IgD-negative memory B cell (primary cell): Measurements from ENCODE around the gene CCRL2. TPM values are rescaled to one million over a fixed set of nuclear protein-coding genes. Genes with fewer than 3 reads are reported as not detected.
A peak's percentile ranks its signal among the peaks of the same experiment; 100 is the strongest.
"Not testable (repeated sequence)": the region's sequence is repeated elsewhere in the genome, so short reads cannot be mapped to it uniquely, and the experiment has no call there.

Source experiments
- H3K27ac Mint-ChIP-seq, 3 donors: one replicate each; pipeline ENCODE4 v1.8.0; 2020 to 2022; ENCODE audit warnings: mild to moderate bottlenecking in 3 of 3, mixed read lengths in 3 of 3, moderate library complexity in 1 of 3
- H3K27me3 Mint-ChIP-seq: one replicate; pipeline ENCODE4 v1.8.0; 2021; ENCODE audit warnings: mixed read lengths
- H3K36me3 Mint-ChIP-seq: one replicate; pipeline ENCODE4 v1.8.0; 2020; ENCODE audit warnings: mild to moderate bottlenecking, mixed read lengths
- H3K4me1 Mint-ChIP-seq, 3 donors: one replicate each; pipeline ENCODE4 v1.8.0; 2020 to 2022; ENCODE audit warnings: mixed read lengths in 3 of 3, mild to moderate bottlenecking in 1 of 3
- H3K4me3 Mint-ChIP-seq, 4 donors: one replicate each; pipeline ENCODE4 v1.8.0; 2020 to 2022; ENCODE audit warnings: mild to moderate bottlenecking in 4 of 4, mixed read lengths in 4 of 4, moderate library complexity in 3 of 4
- H3K9me3 Mint-ChIP-seq, 3 donors: one replicate each; pipeline ENCODE4 v1.8.0; 2020 to 2021; ENCODE audit warnings: mixed read lengths in 3 of 3, mild to moderate bottlenecking in 1 of 3
- polyA plus RNA-seq: library from polyadenylated mRNA; unstranded; fragments of 300-500 nt; fragmentation: Illumina TruSeq; gene quantifications from one replicate; pipeline ENCODE4 v1.2.3, GENCODE V29; 2021

The CCRL2 gene
- polyA plus RNA-seq, 1 donor from 2014 or later = 1.3 TPM

GRCh38 chr3:46393011-46393410 is 14.0 kb upstream of the CCRL2 start:
- H3K4me1 Mint-ChIP-seq = peaks cover 8 to 20% (median 8%) of the 10 kb centered on the region in 3 donors
- no peak overlapping the region for H3K27ac Mint-ChIP-seq
- no peaks in the 10 kb centered on the region for H3K27me3 Mint-ChIP-seq
- H3K9me3 Mint-ChIP-seq = no peaks in the 10 kb centered on the region
- H3K36me3 Mint-ChIP-seq = peaks cover 2% of the 10 kb centered on the region
- H3K4me3 Mint-ChIP-seq = no peak overlapping the region

GRCh38 chr3:46393554-46394434 is 13.3 kb upstream of the CCRL2 start:
- Mint-ChIP-seq H3K27me3 (no peaks in the 10 kb centered on the region), H3K4me1 (peaks cover 8 to 20% (median 8%) of the 10 kb centered on the region in 3 donors), H3K27ac (peak overlapping the region in 1 of 3 donors; percentile 45), H3K9me3 (no peaks in the 10 kb centered on the region), H3K36me3 (peaks cover 2% of the 10 kb centered on the region), H3K4me3 (no peak overlapping the region)

GRCh38 chr3:46395210-46395661 is 11.8 kb upstream of the CCRL2 start:
- no peak overlapping the region for H3K4me3 Mint-ChIP-seq
- H3K36me3 Mint-ChIP-seq = peaks cover 2% of the 10 kb centered on the region
- peak overlapping the region in 1 of 3 donors; percentile 50 for H3K27ac Mint-ChIP-seq
- H3K4me1 Mint-ChIP-seq = peaks cover 8 to 20% (median 8%) of the 10 kb centered on the region in 3 donors
- no peaks in the 10 kb centered on the region for H3K27me3 Mint-ChIP-seq
- H3K9me3 Mint-ChIP-seq = no peaks in the 10 kb centered on the region

GRCh38 chr3:46395766-46396530 is 11.1 kb upstream of the CCRL2 start:
- Mint-ChIP-seq H3K9me3 (no peaks in the 10 kb centered on the region), H3K36me3 (peaks cover 2% of the 10 kb centered on the region), H3K27me3 (no peaks in the 10 kb centered on the region), H3K4me1 (peaks cover 8 to 20% (median 8%) of the 10 kb centered on the region in 3 donors), H3K4me3 (peak overlapping the region in 1 of 4 donors; percentile 30), H3K27ac (peak overlapping the region in 1 of 3 donors; percentile 50)

GRCh38 chr3:46397111-46397510 is 9.9 kb upstream of the CCRL2 start:
- peak overlapping the region in 1 of 3 donors; percentile 67 for H3K27ac Mint-ChIP-seq
- H3K27me3 Mint-ChIP-seq = no peaks in the 10 kb centered on the region
- peak overlapping the region in 1 of 4 donors; percentile 73 for H3K4me3 Mint-ChIP-seq
- H3K9me3 Mint-ChIP-seq = no peaks in the 10 kb centered on the region
- H3K4me1 Mint-ChIP-seq = peaks cover 8 to 20% (median 8%) of the 10 kb centered on the region in 3 donors
- peaks cover 2% of the 10 kb centered on the region for H3K36me3 Mint-ChIP-seq

GRCh38 chr3:46398186-46398955 is 8.7 kb upstream of the CCRL2 start:
- Mint-ChIP-seq H3K4me1 (peaks cover 8 to 20% (median 8%) of the 10 kb centered on the region in 3 donors), H3K4me3 (no peak overlapping the region), H3K9me3 (peaks cover 2 to 4% (median 3%) of the 10 kb centered on the region in 3 donors), H3K27me3 (peaks cover 3% of the 10 kb centered on the region), H3K27ac (no peak overlapping the region), H3K36me3 (no peaks in the 10 kb centered on the region)

- peaks cover 8 to 20% (median 8%) of the 10 kb centered on the region in 3 donors for H3K4me1 Mint-ChIP-seq
- H3K4me3 Mint-ChIP-seq = no peak overlapping the region
Measured at GRCh38 chr3:46399098-46399497, 8.0 kb upstream of the CCRL2 start.

GRCh38 chr3:46399557-46399956 is 7.5 kb upstream of the CCRL2 start:
- Mint-ChIP-seq H3K4me3 (no peak overlapping the region), H3K27ac (no peak overlapping the region), H3K9me3 (peaks cover 2 to 4% (median 3%) of the 10 kb centered on the region in 3 donors), H3K36me3 (no peaks in the 10 kb centered on the region), H3K4me1 (peaks cover 6 to 20% (median 8%) of the 10 kb centered on the region in 3 donors), H3K27me3 (peaks cover 5% of the 10 kb centered on the region)

More at GRCh38 chr3:46399098-46399497, 8.0 kb upstream of the CCRL2 start:
- peaks cover 2 to 4% (median 3%) of the 10 kb centered on the region in 3 donors for H3K9me3 Mint-ChIP-seq
- no peak overlapping the region for H3K27ac Mint-ChIP-seq
- H3K36me3 Mint-ChIP-seq = no peaks in the 10 kb centered on the region
- H3K27me3 Mint-ChIP-seq = peaks cover 5% of the 10 kb centered on the region

GRCh38 chr3:46400000-46400734 is 6.9 kb upstream of the CCRL2 start:
- H3K4me1 Mint-ChIP-seq = peaks cover 6 to 19% (median 8%) of the 10 kb centered on the region in 3 donors
- no peak overlapping the region for H3K4me3 Mint-ChIP-seq
- peaks cover 2 to 4% (median 3%) of the 10 kb centered on the region in 3 donors for H3K9me3 Mint-ChIP-seq
- no peak overlapping the region for H3K27ac Mint-ChIP-seq
- no peaks in the 10 kb centered on the region for H3K36me3 Mint-ChIP-seq
- H3K27me3 Mint-ChIP-seq = peaks cover 5% of the 10 kb centered on the region

GRCh38 chr3:46400846-46401245 is 6.2 kb upstream of the CCRL2 start:
- Mint-ChIP-seq H3K4me3 (no peak overlapping the region), H3K27me3 (peaks cover 5% of the 10 kb centered on the region), H3K36me3 (no peaks in the 10 kb centered on the region), H3K9me3 (peaks cover 2 to 4% (median 3%) of the 10 kb centered on the region in 3 donors), H3K27ac (no peak overlapping the region), H3K4me1 (peaks cover 6 to 13% (median 8%) of the 10 kb centered on the region in 3 donors)

- H3K4me1 Mint-ChIP-seq = peaks cover 4 to 11% (median 8%) of the 10 kb centered on the region in 3 donors
- no peaks in the 10 kb centered on the region for H3K36me3 Mint-ChIP-seq
- H3K27me3 Mint-ChIP-seq = peaks cover 5% of the 10 kb centered on the region
- peaks cover 2 to 4% (median 3%) of the 10 kb centered on the region in 3 donors for H3K9me3 Mint-ChIP-seq
- H3K27ac Mint-ChIP-seq = no peak overlapping the region
- H3K4me3 Mint-ChIP-seq = no peak overlapping the region
Measured at GRCh38 chr3:46401579-46401978, 5.5 kb upstream of the CCRL2 start.

GRCh38 chr3:46402902-46403301 is 4.2 kb upstream of the CCRL2 start:
- H3K36me3 Mint-ChIP-seq, H3K9me3 Mint-ChIP-seq, H3K27ac Mint-ChIP-seq, H3K4me3 Mint-ChIP-seq, H3K27me3 Mint-ChIP-seq: not testable (repeated sequence)
- H3K4me1 Mint-ChIP-seq = peaks cover 6 to 23% (median 10%) of the 10 kb centered on the region in 3 donors

- Mint-ChIP-seq H3K9me3 (peaks cover 2 to 4% (median 3%) of the 10 kb centered on the region in 3 donors), H3K4me1 (peaks cover 7 to 23% (median 13%) of the 10 kb centered on the region in 3 donors), H3K36me3 (no peaks in the 10 kb centered on the region), H3K27me3 (peaks cover 6% of the 10 kb centered on the region), H3K27ac (no peak overlapping the region), H3K4me3 (peak overlapping the region in 1 of 4 donors; percentile 17)
Measured at GRCh38 chr3:46405301-46406019, 1.6 kb upstream of the CCRL2 start.
